Mucosa of descending colon (tissue), 3 donors: ENCODE results near the gene GPR39. TPM values are rescaled to one million over a fixed set of nuclear protein-coding genes. Genes with fewer than 3 reads are reported as not detected.

Experiments used
- ATAC-seq: fragments of 200-7000 bp; cut with Tn5 transposase; one replicate; pipeline ENCODE4 v1.9.1; 2020; ENCODE audit warnings: mild to moderate bottlenecking, moderate library complexity
- DNase-seq, 3 donors: peaks; one replicate each; pipeline ENCODE4 v3.0.0-alpha.2; 2020
- H3K36me3 ChIP-seq: fragments of 200-600 bp; one replicate; pipeline ENCODE4 v1.8.0; 2021; ENCODE audit warnings: low read depth, mild to moderate bottlenecking
- H3K4me1 ChIP-seq: fragments of 200-600 bp; one replicate; pipeline ENCODE4 v1.8.0; 2021; ENCODE audit warnings: low read depth, mild to moderate bottlenecking
- H3K4me3 ChIP-seq: fragments of 200-600 bp; one replicate; pipeline ENCODE4 v1.8.0; 2021; ENCODE audit warnings: mild to moderate bottlenecking
- H3K9me3 ChIP-seq: fragments of 200-600 bp; one replicate; pipeline ENCODE4 v1.8.0; 2021; ENCODE audit warnings: mild to moderate bottlenecking
- CTCF ChIP-seq: fragments of 200-600 bp; IDR thresholded peaks from one replicate; pipeline ENCODE4 v1.8.0; 2022; ENCODE audit warnings: antibody characterized with exemption, mild to moderate bottlenecking
- intact Hi-C, 2 donors: fragments of 100-400 bp; cut with DNase I in 1 of 2; cut with micrococcal nuclease in 1 of 2; formaldehyde crosslinking; loops; one replicate each; pipeline versions ENCODE4 v1.11.0 to v1.11.1; 2022; cut with DNase I, micrococcal nuclease
- total RNA-seq, 3 donors: library from RNA; stranded (reverse); fragmentation: NEBNext Ultra II Directional in 2 of 3; extraction: Animal tissue kit (Norgen Biotek cat#: 25700) in 2 of 3; gene quantifications; one replicate each; pipeline versions ENCODE4 v1.2.1 to v1.2.4, GENCODE V29; 2021 to 2023
- donor health status: DM: no; HTN: no; CAD: no; lungs with moderate emphysema.
- donor health status: DM: no; HTN: no; CAD: no.
- donor health status: DM: no; HTN: yes; CAD: no.

GPR39 gene
- total RNA-seq, 3 donors from 2014 or later: 11.6 to 33.7 (median 20.6) TPM

- no peak for ATAC-seq
- no peak for TF ChIP-seq CTCF
- Histone ChIP-seq H3K4me3 (no peak overlapping the region), H3K9me3 (no peaks in the 10 kb centered on the region), H3K4me1 (no peaks in the 10 kb centered on the region), H3K36me3 (no peaks in the 10 kb centered on the region)
- intact Hi-C loops: no loop called here
- no peak for DNase-seq
These were observed 151.1 kb downstream of the GPR39 start for GRCh38 chr2:132567682-132568081.

- Histone ChIP-seq H3K9me3 (no peaks in the 10 kb centered on the region), H3K4me1 (no peaks in the 10 kb centered on the region), H3K36me3 (no peaks in the 10 kb centered on the region), H3K4me3 (no peak overlapping the region)
- TF ChIP-seq CTCF: no peak
- DNase-seq (no peak), ATAC-seq (no peak)
- intact Hi-C loops: no loop called here
These were observed 152.1 kb downstream of the GPR39 start for GRCh38 chr2:132568656-132569055.

- H3K4me3 ChIP-seq: no peak overlapping the region
- TF ChIP-seq CTCF: no peak
- DNase-seq: no peak
- intact Hi-C loops: no loop called here
- H3K4me1 ChIP-seq: no peaks in the 10 kb centered on the region
- H3K36me3 ChIP-seq: no peaks in the 10 kb centered on the region
- no peaks in the 10 kb centered on the region for H3K9me3 ChIP-seq
- ATAC-seq: no peak
These were observed 156.9 kb downstream of the GPR39 start for GRCh38 chr2:132573444-132574007.

GRCh38 chr2:132577686-132578085, 161.1 kb downstream of the GPR39 start:
- no peak for TF ChIP-seq CTCF
- DNase-seq (no peak), ATAC-seq (no peak)
- Histone ChIP-seq H3K9me3 (no peaks in the 10 kb centered on the region), H3K36me3 (no peaks in the 10 kb centered on the region), H3K4me3 (no peak overlapping the region), H3K4me1 (no peaks in the 10 kb centered on the region)
- intact Hi-C loops: no loop called here

GRCh38 chr2:132581591-132581990, 165.0 kb downstream of the GPR39 start:
- Histone ChIP-seq H3K4me1 (no peaks in the 10 kb centered on the region), H3K9me3 (no peaks in the 10 kb centered on the region), H3K36me3 (no peaks in the 10 kb centered on the region), H3K4me3 (no peak overlapping the region)
- no peak for TF ChIP-seq CTCF
- DNase-seq: no peak
- ATAC-seq: no peak
- intact Hi-C loops: no loop called here
